Upper lobe of left lung (tissue), 4 donors: ENCODE measurements around the gene TAF9B.
"Not testable (repeated sequence)": the region's sequence is repeated elsewhere in the genome, so short reads cannot be mapped to it uniquely, and the experiment has no call there.

Experiments
- CTCF ChIP-seq, 6 experiments: fragments of 450-650 bp in 4 of 6; fragments of 200-600 bp in 2 of 6; sonication (generic) in 2 of 6; IDR thresholded peaks; one replicate each; pipeline ENCODE4 v1.5.1; 2016 to 2019; ENCODE audit warnings: antibody characterized with exemption in 6 of 6
- EP300 ChIP-seq, 4 donors: sonication (generic); formaldehyde crosslinking; IDR thresholded peaks; one replicate each; pipeline ENCODE4 v1.5.1; 2017; ENCODE audit warnings: antibody characterized with exemption in 4 of 4, control low read depth in 2 of 4
- POLR2A ChIP-seq, 4 donors: fragments of 450-650 bp; IDR thresholded peaks; one replicate each; pipeline ENCODE4 v1.5.1; 2016 to 2017; ENCODE audit warnings: antibody characterized with exemption in 4 of 4, mild to moderate bottlenecking in 2 of 4
- POLR2AphosphoS5 ChIP-seq, 2 donors: sonication (generic); formaldehyde crosslinking; IDR thresholded peaks; one replicate each; pipeline ENCODE4 v1.5.1; 2017; ENCODE audit warnings: antibody characterized with exemption in 2 of 2

GRCh38 chrX:78081413-78081812, 58.0 kb downstream of the TAF9B start:
- TF ChIP-seq CTCF, EP300, POLR2A, POLR2AphosphoS5 (IDR thresholded peaks at IDR 0.05): not testable (repeated sequence)
